OCI-LY3 (cell line): ENCODE data around the gene CTF1.

Source experiments
- H2AFZ ChIP-seq: fragments of 200-600, 300-600 bp; shearing (Covaris generic); 2 replicates; pipeline ENCODE4 v1.6.0; 2014; ENCODE audit warnings: antibody characterized with exemption, low read depth, low read length
- H3K27ac ChIP-seq: fragments of 200-600, 300-600 bp; sonication (generic); 2 replicates; pipeline ENCODE4 v1.5.1; 2014; ENCODE audit warnings: mild to moderate bottlenecking, low read length, moderate library complexity, mixed read lengths
- H3K27me3 ChIP-seq: fragments of 200-600, 300-600 bp; sonication (generic); 2 replicates; pipeline ENCODE4 v1.6.1; 2014; ENCODE audit warnings: low read depth, low read length, mixed read lengths
- H3K36me3 ChIP-seq: fragments of 200-600, 300-600 bp; sonication (generic); replicated peaks from 2 replicates; pipeline ENCODE3; 2014; ENCODE audit warnings: low read depth, low read length, mixed read lengths
- H3K4me1 ChIP-seq: fragments of 300-600, 200-600 bp; sonication (generic); 2 replicates; pipeline ENCODE4 v1.6.1; 2014; ENCODE audit warnings: low read length, mixed read lengths
- H3K4me2 ChIP-seq: fragments of 200-600, 300-600 bp; sonication (generic); 2 replicates; pipeline ENCODE4 v1.6.1; 2014; ENCODE audit warnings: low read length, mixed read lengths
- H3K4me3 ChIP-seq: fragments of 300-600, 200-600 bp; sonication (generic); 2 replicates; pipeline ENCODE4 v1.5.1; 2014; ENCODE audit warnings: antibody characterized with exemption, mild to moderate bottlenecking, low read length, moderate library complexity
- H3K79me2 ChIP-seq: fragments of 300-600, 200-600 bp; shearing (Covaris generic); 2 replicates; pipeline ENCODE4 v1.6.1; 2014; ENCODE audit warnings: mild to moderate bottlenecking, low read length, mixed read lengths
- H3K9ac ChIP-seq: fragments of 300-600, 200-600 bp; shearing (Covaris generic); 2 replicates; pipeline ENCODE4 v1.6.0; 2014; ENCODE audit warnings: mild to moderate bottlenecking, low read length, moderate library complexity
- H3K9me3 ChIP-seq: fragments of 200-600, 300-600 bp; shearing (Covaris generic); 2 replicates; pipeline ENCODE4 v1.6.1; 2014; ENCODE audit warnings: low read length, mixed read lengths; ENCODE audit not compliant: insufficient read depth
- H4K20me1 ChIP-seq: fragments of 200-600, 300-600 bp; sonication (generic); 2 replicates; pipeline ENCODE4 v1.6.1; 2016; ENCODE audit warnings: low read length, mixed read lengths; ENCODE audit not compliant: insufficient read depth
- CTCF ChIP-seq: fragments of 200-600, 300-600 bp; sonication (generic); IDR thresholded peaks from 2 replicates; pipeline ENCODE4 v1.5.1; 2014; ENCODE audit warnings: antibody characterized with exemption, low read length, low read depth
- EZH2phosphoT487 ChIP-seq: fragments of 200-600 bp; shearing (Covaris generic); IDR thresholded peaks from 2 replicates; pipeline ENCODE4 v1.6.1; 2018; ENCODE audit warnings: antibody characterized with exemption, mixed run types, low read depth

Gene CTF1

GRCh38 chr16:30914830-30915229, 18.4 kb downstream of the CTF1 start:
- Histone ChIP-seq H3K4me3 (no peak overlapping the region), H3K79me2 (no peaks in the 10 kb centered on the region), H3K36me3 (no peaks in the 10 kb centered on the region), H3K27ac (no peak overlapping the region), H3K4me1 (no peaks in the 10 kb centered on the region), H3K9me3 (no peaks in the 10 kb centered on the region), H2AFZ (no peak overlapping the region), H3K9ac (no peak overlapping the region), H3K4me2 (no peak overlapping the region), H3K27me3 (no peaks in the 10 kb centered on the region), H4K20me1 (no peaks in the 10 kb centered on the region)
- TF ChIP-seq CTCF (no peak), EZH2phosphoT487 (no peak)

- no peak overlapping the region for H3K4me3 ChIP-seq
- H2AFZ ChIP-seq, result no peak overlapping the region
- no peaks in the 10 kb centered on the region for H4K20me1 ChIP-seq
- H3K27ac ChIP-seq, result no peak overlapping the region
- H3K4me2 ChIP-seq, result no peak overlapping the region
- no peaks in the 10 kb centered on the region for H3K9me3 ChIP-seq
- H3K36me3 ChIP-seq, result no peaks in the 10 kb centered on the region
- peaks cover 3% of the 10 kb centered on the region; the same call in 1 of the 2 replicates for H3K4me1 ChIP-seq
- TF ChIP-seq EZH2phosphoT487 (no peak), CTCF (no peak)
- H3K27me3 ChIP-seq, result no peaks in the 10 kb centered on the region
- no peaks in the 10 kb centered on the region for H3K79me2 ChIP-seq
- no peak overlapping the region for H3K9ac ChIP-seq
These were observed 22.2 kb downstream of the CTF1 start for GRCh38 chr16:30918614-30919013.

- no peaks in the 10 kb centered on the region for H3K27me3 ChIP-seq
- TF ChIP-seq CTCF, result no peak
- TF ChIP-seq EZH2phosphoT487, result no peak
- no peak overlapping the region for H3K9ac ChIP-seq
- no peak overlapping the region for H2AFZ ChIP-seq
- H3K9me3 ChIP-seq, result no peaks in the 10 kb centered on the region
- no peak overlapping the region for H3K27ac ChIP-seq
- H3K4me3 ChIP-seq, result no peak overlapping the region
- H3K4me1 ChIP-seq, result peaks cover 7% of the 10 kb centered on the region
- H3K36me3 ChIP-seq, result no peaks in the 10 kb centered on the region
- no peaks in the 10 kb centered on the region for H4K20me1 ChIP-seq
- 0 out of 2 replicates have a peak overlapping the region, but pooled peaks have one; percentile 86 for H3K4me2 ChIP-seq
- no peaks in the 10 kb centered on the region for H3K79me2 ChIP-seq
These were observed 24.5 kb downstream of the CTF1 start for GRCh38 chr16:30920891-30921290.

GRCh38 chr16:30921459-30921747, 25.0 kb downstream of the CTF1 start:
- peak overlapping the region; percentile 63; the same call in 1 of the 2 replicates for H2AFZ ChIP-seq
- H3K27ac ChIP-seq, result no peak overlapping the region
- peak overlapping the region; percentile 79 for H3K4me3 ChIP-seq
- H3K4me2 ChIP-seq, result peak overlapping the region; percentile 86
- H3K36me3 ChIP-seq, result no peaks in the 10 kb centered on the region
- no peak for TF ChIP-seq CTCF
- no peak for TF ChIP-seq EZH2phosphoT487
- H3K27me3 ChIP-seq, result no peaks in the 10 kb centered on the region
- no peaks in the 10 kb centered on the region for H3K79me2 ChIP-seq
- H3K9ac ChIP-seq, result no peak overlapping the region
- H4K20me1 ChIP-seq, result no peaks in the 10 kb centered on the region
- H3K9me3 ChIP-seq, result no peaks in the 10 kb centered on the region
- H3K4me1 ChIP-seq, result peaks cover 7% of the 10 kb centered on the region
